ENCODE results near the gene PUS1. TPM values are rescaled to one million over a fixed set of nuclear protein-coding genes. Genes with fewer than 3 reads are reported as not detected.

PUS1 gene
- total and polyA plus RNA-seq, 2 of the 8 experiments (the other 6 are each of a cell fraction or from before 2014, with no cell fraction given): 48.1 to 81.2 TPM

DNA sequence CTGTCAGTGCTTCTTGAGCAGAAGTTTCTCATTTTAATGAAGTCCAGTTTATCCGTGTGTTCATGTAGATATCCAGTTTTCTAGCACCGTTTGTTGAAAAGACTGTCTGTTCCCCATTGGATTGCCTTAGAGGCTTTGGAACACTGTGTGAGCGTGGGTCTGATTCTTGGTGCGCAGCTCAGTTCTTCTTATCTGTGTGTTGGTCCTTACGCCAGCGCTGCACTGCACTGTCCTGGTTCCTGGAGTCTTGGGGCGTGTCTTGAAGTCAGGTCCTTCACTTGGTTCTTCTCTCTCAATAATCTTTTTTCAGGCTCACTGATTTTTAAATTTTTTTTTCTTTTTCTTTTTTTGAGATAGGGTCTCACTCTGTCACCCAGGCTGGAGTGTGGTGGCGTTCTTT is 46.2 kb downstream of the PUS1 start:
- Histone ChIP-seq H3K36me3 (ENCODE audit: control insufficient read depth in 2 of 4, insufficient read depth in 4 of 4, low read length in 3 of 4) (peaks cover 0 to 7% (median 2%) of the 10 kb centered on the region in 4 experiments; a peak in 1 of 8 replicates), H3K9me3 (ENCODE audit: insufficient read depth in 2 of 2, low read depth in 1 of 2, low read length in 1 of 2) (no peaks in the 10 kb centered on the region), H3K27ac (ENCODE audit: low read depth, low read length) (no peak overlapping the region), H3K4ac (replicated peaks; ENCODE audit: insufficient read length, low read depth, low read length) (no peak overlapping the region), H3K14ac (ENCODE audit: insufficient read length) (no peak overlapping the region), H2AK5ac (ENCODE audit: low read depth, low read length) (no peak overlapping the region), H4K20me1 (replicated peaks in 1 of 2; ENCODE audit: control insufficient read depth in 1 of 2, insufficient read depth in 2 of 2, low read length in 2 of 2) (peaks cover 0 to under 1% of the 10 kb centered on the region in 2 experiments), H3K79me2 (ENCODE audit: control insufficient read depth in 1 of 2, insufficient read depth in 2 of 2, low read length in 2 of 2) (peaks cover 2 to 69% of the 10 kb centered on the region in 2 experiments), H3K4me1 (replicated peaks in 1 of 4; ENCODE audit: control insufficient read depth in 3 of 4, insufficient read depth in 4 of 4, low read length in 3 of 4) (no peaks in the 10 kb centered on the region), H3K18ac (ENCODE audit: extremely low read depth, low read length) (no peak overlapping the region), H3K4me2 (ENCODE audit: insufficient read depth in 1 of 2, low read depth in 2 of 2, low read length in 2 of 2) (no peak overlapping the region), H2AFZ (ENCODE audit: low read length) (no peak overlapping the region), H3K79me1 (ENCODE audit: low read depth, low read length) (peaks cover 4% of the 10 kb centered on the region), H2BK12ac (ENCODE audit: low read depth, low read length) (0 out of 2 replicates have a peak overlapping the region, but pooled peaks have one; percentile 17), H2BK5ac (ENCODE audit: low read depth, low read length) (peak overlapping the region; percentile 44; the same call in 1 of the 2 replicates), H3K23ac (ENCODE audit: insufficient read length) (no peak overlapping the region), H2BK120ac (replicated peaks; ENCODE audit: low read depth, low read length) (no peak overlapping the region), H3K56ac (replicated peaks; ENCODE audit: insufficient read length, low read depth, low read length) (no peak overlapping the region), H4K91ac (replicated peaks; ENCODE audit: insufficient read length, low read length) (no peak overlapping the region), H3K9ac (replicated peaks in 1 of 4; ENCODE audit: extremely low read depth in 1 of 4, low read depth in 3 of 4, low read length in 3 of 4) (no peak overlapping the region), H2BK15ac (ENCODE audit: low read length) (no peak overlapping the region), H2BK20ac (ENCODE audit: low read length) (no peak overlapping the region), H3K27me3 (replicated peaks in 1 of 4; ENCODE audit: control insufficient read depth in 3 of 4, extremely low read depth in 1 of 4, insufficient read depth in 3 of 4, low read length in 3 of 4) (no peaks in the 10 kb centered on the region), H4K5ac (ENCODE audit: insufficient read length, low read depth, low read length) (no peak overlapping the region), H3K23me2 (ENCODE audit: low read depth, low read length) (no peaks in the 10 kb centered on the region), H3K4me3 (ENCODE audit: extremely low read depth in 1 of 4, insufficient read depth in 2 of 4, low read depth in 3 of 4, low read length in 4 of 4) (no peak overlapping the region), H4K8ac (ENCODE audit: extremely low read depth, insufficient read depth, low read length) (no peak overlapping the region)
- ChIA-PET CTCF (ENCODE audit: partially characterized antibody) (interaction anchor here (1.1 to 1.2 kb wide), 2 partner anchors 11 to 14 kb away, joined by 3 read pairs; no protein-coding TSS in a partner anchor), POLR2A (ENCODE audit: partially characterized antibody) (no interaction called here)
- peak in 1 of 2 experiments; percentile 39 for DNase-seq (ENCODE audit: low read depth in 1 of 2, low spot score in 2 of 2)
- no peak for TF ChIP-seq TBP (IDR thresholded peaks at IDR 0.05; ENCODE audit: low read depth, low read length)
- TF ChIP-seq SAP30 (IDR thresholded peaks at IDR 0.05; ENCODE audit: insufficient read depth, insufficient replicate concordance, low read length): no peak
- TF ChIP-seq SP2 (IDR thresholded peaks at IDR 0.05; ENCODE audit: low read length): no peak
- TF ChIP-seq SP1 (IDR thresholded peaks at IDR 0.05; ENCODE audit: low read depth, low read length): no peak
- TF ChIP-seq EP300 (IDR thresholded peaks at IDR 0.05; ENCODE audit: borderline replicate concordance in 1 of 2, low read depth in 2 of 2, low read length in 2 of 2): no peak
- no peak for TF ChIP-seq ZNF274 (IDR thresholded peaks at IDR 0.05; ENCODE audit: borderline replicate concordance, extremely low read depth, low read length)
- TF ChIP-seq ASH2L (IDR thresholded peaks at IDR 0.05; ENCODE audit: low read length): no peak
- TF ChIP-seq FOSL1 (IDR thresholded peaks at IDR 0.05; ENCODE audit: insufficient read depth, low read depth, low read length): no peak
- TF ChIP-seq SIN3A (conservative IDR thresholded peaks at IDR 0.05 in 1 of 2, IDR thresholded peaks at IDR 0.05 in 1 of 2; ENCODE audit: low read depth in 1 of 2, low read length in 2 of 2): no peak
- TF ChIP-seq CBX8 (IDR thresholded peaks at IDR 0.05; ENCODE audit: borderline replicate concordance, low read depth, low read length): no peak
- no peak for TF ChIP-seq CHD2 (IDR thresholded peaks at IDR 0.05; ENCODE audit: low read length)
- TF ChIP-seq HDAC6 (IDR thresholded peaks at IDR 0.05; ENCODE audit: low read depth, low read length): no peak
- no peak for FAIRE-seq
- 83% methylated on average over 8 of the region's 8 CpGs; no CpG with 5 or more reads in 1 of the 2 experiments for WGBS, 2 experiments (ENCODE audit: extremely low coverage in 1 of 2, insufficient coverage in 1 of 2, insufficient read length in 1 of 2, insufficient replicate concordance in 2 of 2, low coverage in 1 of 2, low lambda C conversion rate in 2 of 2, missing lambda C conversion rate in 1 of 2)
